CD14-positive monocyte (primary cell): ENCODE results near the gene BTBD9. TPM values are rescaled to one million over a fixed set of nuclear protein-coding genes. Genes with fewer than 3 reads are reported as not detected.

Experiments
- DNase-seq, 3 donors: peaks; one replicate each; pipeline ENCODE4 v3.0.0-alpha.2; 2011 to 2022
- H2AFZ ChIP-seq: 2 replicates; pipeline ENCODE4 v1.6.0; 2012; ENCODE audit warnings: mild to moderate bottlenecking, low read depth, low read length, inconsistent platforms; ENCODE audit not compliant: insufficient read depth, poor library complexity, severe bottlenecking
- H3K27ac ChIP-seq, 2 donors: 1 replicate in 1 of 2; 2 replicates in 1 of 2; pipeline ENCODE4 v1.5.1; 2012 to 2013; ENCODE audit warnings: low read length in 2 of 2, control low read depth in 1 of 2, inconsistent platforms in 1 of 2, low read depth in 1 of 2, mild to moderate bottlenecking in 1 of 2
- H3K27me3 ChIP-seq, 2 donors: one replicate each; pipeline versions ENCODE4 v1.6.0 to v1.6.1; 2011 to 2013; ENCODE audit warnings: low read length in 2 of 2; ENCODE audit not compliant: control insufficient read depth in 2 of 2, insufficient read depth in 2 of 2
- H3K36me3 ChIP-seq, 2 donors: replicated peaks in 1 of 2; 1 replicate in 1 of 2; 2 replicates in 1 of 2; pipeline versions ENCODE4 v1.5.1 to v1.6.1; 2012 to 2013; ENCODE audit warnings: low read length in 2 of 2, control low read depth in 1 of 2, inconsistent platforms in 1 of 2, mild to moderate bottlenecking in 1 of 2; ENCODE audit not compliant: insufficient read depth in 2 of 2, control insufficient read depth in 1 of 2
- H3K4me1 ChIP-seq, 2 donors: 1 replicate in 1 of 2; 2 replicates in 1 of 2; pipeline versions ENCODE4 v1.5.1 to v1.6.1; 2012 to 2013; ENCODE audit warnings: low read length in 2 of 2, control low read depth in 1 of 2, inconsistent platforms in 1 of 2, mild to moderate bottlenecking in 1 of 2, moderate library complexity in 1 of 2; ENCODE audit not compliant: insufficient read depth in 2 of 2, control insufficient read depth in 1 of 2
- H3K4me2 ChIP-seq: replicated peaks from 2 replicates; pipeline ENCODE3; 2012; ENCODE audit warnings: low read length, moderate library complexity, mild to moderate bottlenecking; ENCODE audit not compliant: poor library complexity, severe bottlenecking; ENCODE audit errors: extremely low read depth
- H3K4me3 ChIP-seq, 3 experiments: fragments of 200-600 bp in 1 of 3; sonication (generic) in 1 of 3; replicated peaks in 1 of 3; 1 replicate in 2 of 3; 2 replicates in 1 of 3; pipeline ENCODE4 v1.5.1; 2011 to 2013; ENCODE audit warnings: low read length in 3 of 3, mild to moderate bottlenecking in 3 of 3, control low read depth in 2 of 3, low read depth in 2 of 3, inconsistent platforms in 1 of 3, moderate library complexity in 1 of 3
- H3K79me2 ChIP-seq: 2 replicates; pipeline ENCODE4 v1.6.0; 2012; ENCODE audit warnings: mild to moderate bottlenecking, control low read depth, inconsistent platforms, low read length, moderate library complexity; ENCODE audit not compliant: insufficient read depth
- H3K9ac ChIP-seq: 2 replicates; pipeline ENCODE4 v1.6.0; 2017; ENCODE audit warnings: low read length, mild to moderate bottlenecking; ENCODE audit not compliant: insufficient read depth, poor library complexity, severe bottlenecking
- H3K9me3 ChIP-seq, 2 donors: replicated peaks in 1 of 2; 1 replicate in 1 of 2; 2 replicates in 1 of 2; pipeline versions ENCODE4 v1.5.1 to v1.6.1; 2012 to 2013; ENCODE audit warnings: low read length in 2 of 2, control low read depth in 1 of 2; ENCODE audit not compliant: control insufficient read depth in 1 of 2, insufficient read depth in 1 of 2
- H4K20me1 ChIP-seq: 2 replicates; pipeline ENCODE4 v1.6.0; 2012; ENCODE audit warnings: mild to moderate bottlenecking, low read length, control low read depth, moderate library complexity; ENCODE audit not compliant: insufficient read depth
- H3K27ac Mint-ChIP-seq, 7 donors: one replicate each; pipeline ENCODE4 v1.8.0; 2020; ENCODE audit warnings: mild to moderate bottlenecking in 7 of 7, mixed read lengths in 7 of 7, moderate library complexity in 6 of 7, inconsistent platforms in 2 of 7
- H3K27me3 Mint-ChIP-seq, 3 donors: one replicate each; pipeline ENCODE4 v1.8.0; 2021 to 2022; ENCODE audit warnings: low read depth in 3 of 3, mild to moderate bottlenecking in 3 of 3, mixed read lengths in 3 of 3, moderate library complexity in 3 of 3, inconsistent platforms in 1 of 3
- H3K36me3 Mint-ChIP-seq, 2 donors: one replicate each; pipeline ENCODE4 v1.8.0; 2020; ENCODE audit warnings: mixed read lengths in 2 of 2, inconsistent platforms in 1 of 2, mild to moderate bottlenecking in 1 of 2
- H3K4me1 Mint-ChIP-seq: one replicate; pipeline ENCODE4 v1.8.0; 2020; ENCODE audit warnings: mild to moderate bottlenecking, mixed read lengths
- H3K4me3 Mint-ChIP-seq, 2 donors: one replicate each; pipeline ENCODE4 v1.8.0; 2020; ENCODE audit warnings: mild to moderate bottlenecking in 2 of 2, mixed read lengths in 2 of 2, moderate library complexity in 1 of 2
- H3K9me3 Mint-ChIP-seq, 7 donors: one replicate each; pipeline ENCODE4 v1.8.0; 2020 to 2022; ENCODE audit warnings: mixed read lengths in 7 of 7, mild to moderate bottlenecking in 6 of 7, moderate library complexity in 6 of 7, inconsistent platforms in 2 of 7
- WGBS: methylation state at CpG from one replicate; pipeline ENCODE4 v1.1.5; 2013; ENCODE audit warnings: missing lambda C conversion rate; ENCODE audit not compliant: insufficient coverage; 5-methylcytosine and 5-hydroxymethylcytosine counted together
- intact Hi-C, 2 donors: fragments of 100-400 bp; cut with micrococcal nuclease; formaldehyde crosslinking; loops; one replicate each; pipeline versions ENCODE4 v1.15.0 to v1.15.1; 2023
- polyA plus RNA-seq, 3 donors: library from polyadenylated mRNA; depleted of rRNA in 1 of 3; unstranded in 2 of 3; stranded (reverse) in 1 of 3; fragments of 300-500 nt in 2 of 3; fragments of >200 nt in 1 of 3; fragmentation: Illumina TruSeq in 2 of 3; gene quantifications; 1 replicate in 2 of 3; 2 replicates in 1 of 3; pipeline ENCODE4 v1.2.3, GENCODE V29; 2012 to 2021
- TF ChIP-seq, protein P1 (sequence below): fragments of 200-600 bp; IDR thresholded peaks from one replicate; pipeline ENCODE4 v1.8.0; 2022; ENCODE audit warnings: antibody characterized with exemption, mild to moderate bottlenecking

Gene BTBD9
- polyA plus RNA-seq, 3 donors, result 5.2 to 7.5 (median 6.2) TPM

DNA sequence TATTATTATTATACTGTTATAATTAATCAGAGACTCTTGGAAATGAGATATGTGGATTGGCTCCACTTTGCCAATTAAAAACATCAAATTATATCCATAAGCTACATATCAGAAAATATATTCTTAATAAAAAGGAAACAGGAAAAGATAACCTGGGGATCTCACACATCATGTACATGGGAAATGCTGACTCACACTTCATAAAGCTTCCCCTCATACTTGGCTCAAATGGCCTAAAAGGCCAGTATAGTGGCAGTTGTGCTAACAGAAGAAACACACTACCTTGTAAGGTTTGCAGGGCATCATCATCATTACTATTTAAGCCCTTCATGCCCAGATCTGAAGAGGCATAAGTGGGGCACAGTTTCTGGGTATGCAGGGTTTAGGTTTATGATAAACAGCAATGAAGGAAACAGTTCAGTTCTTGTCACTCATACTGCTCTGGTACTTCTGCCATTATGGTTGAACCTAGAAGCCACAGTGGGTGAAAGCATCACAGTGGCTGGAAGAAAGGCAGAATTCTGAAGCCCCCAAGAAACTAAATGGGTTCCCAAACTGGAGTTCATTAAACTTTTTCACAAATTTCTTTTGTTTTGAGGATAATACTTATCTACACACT lies 60.6 kb downstream of the BTBD9 start:
- H3K36me3 ChIP-seq, result peaks cover 6 to 39% of the 10 kb centered on the region in 2 donors
- intact Hi-C loops, result no loop called here
- Mint-ChIP-seq H3K9me3 (peaks cover 0 to 1% (median 0%) of the 10 kb centered on the region in 7 donors), H3K27ac (no peak overlapping the region), H3K4me3 (no peak overlapping the region), H3K36me3 (peaks cover 29 to 39% of the 10 kb centered on the region in 2 donors), H3K4me1 (no peaks in the 10 kb centered on the region), H3K27me3 (no peaks in the 10 kb centered on the region)
- no peaks in the 10 kb centered on the region for H4K20me1 ChIP-seq
- H3K4me3 ChIP-seq, result no peak overlapping the region
- no peak overlapping the region for H3K4me2 ChIP-seq
- no peak overlapping the region for H3K27ac ChIP-seq
- H3K4me1 ChIP-seq, result no peaks in the 10 kb centered on the region
- no peak overlapping the region for H3K9ac ChIP-seq
- H2AFZ ChIP-seq, result no peak overlapping the region
- H3K27me3 ChIP-seq, result no peaks in the 10 kb centered on the region
- no peak for DNase-seq
- no peaks in the 10 kb centered on the region for H3K9me3 ChIP-seq
- H3K79me2 ChIP-seq, result no peaks in the 10 kb centered on the region
- TF ChIP-seq, protein P1, sequence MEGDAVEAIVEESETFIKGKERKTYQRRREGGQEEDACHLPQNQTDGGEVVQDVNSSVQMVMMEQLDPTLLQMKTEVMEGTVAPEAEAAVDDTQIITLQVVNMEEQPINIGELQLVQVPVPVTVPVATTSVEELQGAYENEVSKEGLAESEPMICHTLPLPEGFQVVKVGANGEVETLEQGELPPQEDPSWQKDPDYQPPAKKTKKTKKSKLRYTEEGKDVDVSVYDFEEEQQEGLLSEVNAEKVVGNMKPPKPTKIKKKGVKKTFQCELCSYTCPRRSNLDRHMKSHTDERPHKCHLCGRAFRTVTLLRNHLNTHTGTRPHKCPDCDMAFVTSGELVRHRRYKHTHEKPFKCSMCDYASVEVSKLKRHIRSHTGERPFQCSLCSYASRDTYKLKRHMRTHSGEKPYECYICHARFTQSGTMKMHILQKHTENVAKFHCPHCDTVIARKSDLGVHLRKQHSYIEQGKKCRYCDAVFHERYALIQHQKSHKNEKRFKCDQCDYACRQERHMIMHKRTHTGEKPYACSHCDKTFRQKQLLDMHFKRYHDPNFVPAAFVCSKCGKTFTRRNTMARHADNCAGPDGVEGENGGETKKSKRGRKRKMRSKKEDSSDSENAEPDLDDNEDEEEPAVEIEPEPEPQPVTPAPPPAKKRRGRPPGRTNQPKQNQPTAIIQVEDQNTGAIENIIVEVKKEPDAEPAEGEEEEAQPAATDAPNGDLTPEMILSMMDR, result no peak

DNA sequence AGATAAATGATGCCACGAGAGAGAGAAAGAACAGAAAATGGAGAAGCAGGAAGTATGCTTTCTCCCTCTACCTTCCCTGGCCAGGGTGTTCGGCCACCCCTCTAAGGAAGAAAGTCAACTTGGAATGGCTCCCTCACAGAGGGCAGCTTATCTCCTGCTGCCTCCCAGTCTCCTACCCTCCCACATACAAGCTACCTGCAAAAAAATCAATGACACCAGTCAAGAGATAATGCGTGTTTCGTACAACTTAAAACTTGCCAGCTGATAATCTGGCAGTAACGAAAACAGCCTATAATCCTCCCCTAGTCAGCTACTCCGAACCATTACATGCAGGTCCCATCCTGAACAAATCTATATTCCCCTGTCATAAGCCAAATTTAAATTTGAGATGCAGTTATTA lies 61.7 kb downstream of the BTBD9 start:
- DNase-seq, result no peak
- Histone ChIP-seq H3K27ac (no peak overlapping the region), H4K20me1 (no peaks in the 10 kb centered on the region), H3K27me3 (no peaks in the 10 kb centered on the region), H3K4me1 (no peaks in the 10 kb centered on the region), H3K9me3 (no peaks in the 10 kb centered on the region), H3K36me3 (peaks cover 6 to 39% of the 10 kb centered on the region in 2 donors), H3K9ac (no peak overlapping the region), H2AFZ (no peak overlapping the region), H3K4me2 (no peak overlapping the region), H3K4me3 (no peak overlapping the region), H3K79me2 (no peaks in the 10 kb centered on the region)
- WGBS, result 89% methylated on average over 3 of the region's 6 CpGs
- TF ChIP-seq, protein P1, result no peak
- Mint-ChIP-seq H3K36me3 (peaks cover 29 to 37% of the 10 kb centered on the region in 2 donors), H3K4me1 (no peaks in the 10 kb centered on the region), H3K4me3 (no peak overlapping the region), H3K27ac (no peak overlapping the region), H3K27me3 (no peaks in the 10 kb centered on the region), H3K9me3 (no peaks in the 10 kb centered on the region)
- intact Hi-C loops, result no loop called here
